ENCODE data around the gene AHR.

The AHR gene

DNA sequence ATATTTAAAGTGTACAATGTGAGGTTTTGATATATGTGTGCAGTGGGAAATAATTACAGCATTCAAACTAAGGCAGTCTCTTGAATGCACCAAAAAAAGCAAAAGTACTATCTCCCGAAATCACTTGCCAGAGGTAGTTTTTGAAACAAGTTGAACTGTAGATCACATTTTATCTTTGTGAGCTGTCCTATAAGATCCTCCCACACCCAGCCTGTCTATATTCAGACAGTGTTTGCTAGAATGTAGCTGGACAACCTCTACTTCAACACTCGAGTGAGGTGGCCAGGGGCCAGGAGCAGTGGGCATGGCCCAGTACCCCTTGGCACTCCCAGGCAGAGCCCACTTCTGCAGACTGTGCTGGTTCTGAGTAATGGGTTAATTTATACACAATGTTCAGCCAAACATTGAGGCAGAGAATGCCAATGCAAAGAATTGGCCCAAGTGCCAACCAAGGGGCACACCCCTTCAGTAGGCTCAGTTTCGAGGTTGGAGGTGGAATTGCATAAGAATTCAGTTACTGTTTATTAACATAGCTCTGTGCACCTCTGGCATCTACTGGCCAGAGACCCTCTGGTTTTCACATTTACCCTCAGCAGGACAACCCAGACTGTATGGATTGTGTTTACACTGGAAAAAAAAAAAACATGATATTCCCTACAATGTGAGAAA is 70.5 kb downstream of the AHR start:
- TF ChIP-seq, protein P1, sequence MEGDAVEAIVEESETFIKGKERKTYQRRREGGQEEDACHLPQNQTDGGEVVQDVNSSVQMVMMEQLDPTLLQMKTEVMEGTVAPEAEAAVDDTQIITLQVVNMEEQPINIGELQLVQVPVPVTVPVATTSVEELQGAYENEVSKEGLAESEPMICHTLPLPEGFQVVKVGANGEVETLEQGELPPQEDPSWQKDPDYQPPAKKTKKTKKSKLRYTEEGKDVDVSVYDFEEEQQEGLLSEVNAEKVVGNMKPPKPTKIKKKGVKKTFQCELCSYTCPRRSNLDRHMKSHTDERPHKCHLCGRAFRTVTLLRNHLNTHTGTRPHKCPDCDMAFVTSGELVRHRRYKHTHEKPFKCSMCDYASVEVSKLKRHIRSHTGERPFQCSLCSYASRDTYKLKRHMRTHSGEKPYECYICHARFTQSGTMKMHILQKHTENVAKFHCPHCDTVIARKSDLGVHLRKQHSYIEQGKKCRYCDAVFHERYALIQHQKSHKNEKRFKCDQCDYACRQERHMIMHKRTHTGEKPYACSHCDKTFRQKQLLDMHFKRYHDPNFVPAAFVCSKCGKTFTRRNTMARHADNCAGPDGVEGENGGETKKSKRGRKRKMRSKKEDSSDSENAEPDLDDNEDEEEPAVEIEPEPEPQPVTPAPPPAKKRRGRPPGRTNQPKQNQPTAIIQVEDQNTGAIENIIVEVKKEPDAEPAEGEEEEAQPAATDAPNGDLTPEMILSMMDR (IDR thresholded peaks at IDR 0.05; ENCODE audit: low read depth, low read length), result no peak
- no peak for DNase-seq (ENCODE audit: extremely low read depth, low read depth)

DNA sequence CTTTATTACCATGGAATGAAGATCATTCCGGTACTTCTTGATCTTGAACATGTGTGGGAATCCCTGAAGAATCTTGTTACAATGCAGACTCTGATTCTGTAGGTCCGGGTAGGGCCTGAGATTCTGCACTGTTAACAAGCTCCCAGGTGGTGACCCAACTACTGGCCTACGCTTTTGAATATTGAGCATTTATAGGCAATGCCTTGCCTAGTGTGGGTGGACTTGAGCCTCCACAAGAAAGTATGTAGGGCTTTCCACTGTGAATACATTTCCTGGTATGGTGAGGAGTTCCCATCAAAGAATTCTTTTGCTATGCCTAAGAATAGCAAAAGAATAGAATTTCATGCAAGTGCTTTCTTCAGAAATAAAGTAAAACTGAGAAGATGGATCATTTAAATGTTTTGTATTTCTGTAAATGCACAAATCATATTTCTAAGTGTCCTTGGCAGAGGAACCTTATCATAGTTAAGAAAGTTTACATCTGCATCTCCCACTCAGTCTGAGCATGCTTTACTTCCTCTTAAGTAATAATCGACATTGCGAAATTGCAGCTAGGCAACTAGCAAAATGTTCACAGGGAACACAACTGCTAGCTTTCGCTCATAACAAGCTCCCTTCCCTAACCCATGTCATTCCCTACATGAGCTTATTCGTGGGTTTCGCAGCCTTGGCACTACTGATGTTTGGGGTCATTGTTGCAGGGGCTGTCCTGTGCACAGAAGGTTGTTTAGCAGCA is 71.4 kb downstream of the AHR start:
- peak; percentile 91 for DNase-seq (ENCODE audit: extremely low read depth, low read depth)
- TF ChIP-seq, protein P1 (IDR thresholded peaks at IDR 0.05; ENCODE audit: low read depth, low read length), result no peak

DNA sequence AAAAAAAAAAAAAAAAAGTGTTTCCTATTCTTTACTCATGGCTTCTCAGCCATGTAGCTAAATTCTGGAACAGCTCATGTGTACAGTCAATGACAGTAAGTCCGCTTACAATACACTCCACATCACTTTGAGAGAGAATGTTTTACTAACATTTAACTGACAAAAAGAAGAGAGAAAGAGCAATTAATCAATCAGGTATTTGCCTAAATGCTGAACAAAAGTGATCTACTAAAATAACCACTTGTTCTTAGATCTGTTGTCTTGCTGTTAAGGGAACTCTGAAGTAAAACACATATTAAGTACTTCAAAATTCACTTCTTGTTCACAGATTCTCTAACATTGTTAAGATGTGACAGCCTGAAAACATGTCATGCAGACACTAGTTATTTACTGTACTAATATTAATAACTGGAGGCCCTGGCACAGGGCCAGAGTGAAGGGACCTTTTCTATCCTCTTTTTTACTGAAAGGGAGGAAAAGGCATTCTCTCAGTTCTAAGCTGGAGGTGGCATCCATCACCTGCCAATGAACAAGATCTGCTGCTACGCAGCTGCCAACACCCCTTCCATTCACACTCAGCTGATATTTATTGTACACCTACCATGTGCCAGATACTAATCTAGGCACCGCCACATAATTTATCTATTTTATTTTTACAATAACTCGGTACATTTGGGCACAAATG is 72.6 kb downstream of the AHR start:
- no peak for DNase-seq (ENCODE audit: extremely low read depth, low read depth)
- TF ChIP-seq, protein P1 (IDR thresholded peaks at IDR 0.05; ENCODE audit: low read depth, low read length), result no peak

DNA sequence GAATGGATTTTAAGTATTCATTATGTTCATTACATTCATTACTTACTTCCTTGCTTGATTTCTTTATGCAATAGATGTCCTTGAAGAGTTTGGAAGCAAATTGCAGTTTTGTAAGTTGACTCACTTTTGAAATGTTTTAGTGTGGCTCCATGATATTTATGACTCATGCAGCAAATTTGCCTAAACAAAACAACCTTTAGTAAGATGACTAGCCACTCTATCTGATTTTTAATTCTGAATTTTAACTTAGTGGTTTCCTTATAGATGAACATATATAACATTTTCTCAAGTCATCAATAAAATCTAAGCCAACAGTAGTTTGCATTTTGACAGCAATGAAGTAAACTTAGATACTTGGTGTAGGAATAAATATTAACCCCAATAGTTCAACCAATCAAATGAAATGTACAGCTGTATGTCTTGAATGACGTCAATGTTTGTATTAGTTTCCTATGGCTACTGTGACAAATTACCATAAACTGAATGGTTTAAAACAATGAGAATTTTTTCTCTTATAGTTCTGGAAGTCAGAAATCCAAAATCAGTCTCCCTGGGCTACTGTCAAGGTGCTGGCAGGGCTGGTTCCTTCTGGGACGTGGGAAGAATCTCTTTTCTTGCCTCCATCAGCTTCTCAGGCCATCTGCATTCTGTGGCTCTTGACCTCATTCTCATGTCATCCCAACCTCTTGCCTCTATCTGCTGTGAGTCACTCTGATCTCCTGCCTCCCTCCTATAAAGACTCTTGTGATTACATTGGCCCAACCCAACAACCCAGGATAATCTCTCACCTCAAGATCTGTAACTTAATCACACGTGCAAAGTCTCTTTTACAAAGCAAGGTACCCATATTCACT is 73.4 kb downstream of the AHR start:
- TF ChIP-seq, protein P1 (IDR thresholded peaks at IDR 0.05; ENCODE audit: low read depth, low read length), result no peak
- peak; percentile 86 for DNase-seq (ENCODE audit: extremely low read depth, low read depth)

DNA sequence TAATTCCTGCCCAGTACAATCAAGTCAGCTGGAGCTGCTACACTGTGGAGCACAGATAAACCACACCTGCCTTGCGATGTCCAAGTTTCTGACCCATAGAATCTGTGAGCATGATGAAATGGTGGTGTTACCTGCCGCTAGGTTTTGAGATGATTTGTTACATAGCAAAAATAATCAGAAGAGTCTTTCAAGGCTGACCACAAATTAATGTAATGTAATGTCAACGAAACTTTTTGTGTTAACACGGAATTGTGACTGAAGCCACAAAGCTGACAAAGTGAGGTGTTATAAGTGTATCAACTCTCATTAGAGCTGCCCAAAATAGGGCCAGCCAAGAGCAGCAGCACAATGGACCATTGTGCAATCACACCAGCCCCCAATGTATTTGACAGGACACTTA is 75.7 kb downstream of the AHR start:
- DNase-seq (ENCODE audit: extremely low read depth, low read depth), result no peak

DNA sequence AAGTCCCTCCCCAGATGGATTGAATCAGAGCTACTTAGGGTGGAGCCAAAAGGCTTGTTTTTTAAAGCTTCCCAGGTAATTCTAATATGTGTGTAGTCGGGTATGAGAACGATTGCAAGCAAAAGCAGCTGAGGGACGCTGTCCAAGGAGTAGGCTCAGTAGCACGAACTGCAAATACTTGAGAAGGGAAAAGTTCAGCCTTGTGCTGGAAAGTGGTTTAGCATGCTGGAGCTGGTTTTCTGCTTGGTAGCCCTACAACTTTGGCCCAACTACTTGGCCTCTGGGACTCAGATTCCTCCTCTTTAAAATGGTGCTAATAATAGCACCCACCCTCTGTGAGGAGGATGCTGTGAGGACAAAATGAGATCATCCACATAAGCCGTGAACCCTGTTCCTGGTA is 76.2 kb downstream of the AHR start:
- TF ChIP-seq, protein P1 (IDR thresholded peaks at IDR 0.05; ENCODE audit: low read depth, low read length), result no peak
- no peak for DNase-seq (ENCODE audit: extremely low read depth, low read depth)

More for the DNA sequence above, 75.7 kb downstream of the AHR start:
- TF ChIP-seq, protein P1 (IDR thresholded peaks at IDR 0.05; ENCODE audit: low read depth, low read length), result no peak

Measured in AG09319 (cell line).